Fibroblast of the conjunctiva (primary cell): Measurements from ENCODE around the gene TP53AIP1.

Experiments used
- DNase-seq: peaks from one replicate; pipeline ENCODE4 v3.0.0-alpha.2; 2010; ENCODE audit warnings: low read depth

The TP53AIP1 gene

DNA sequence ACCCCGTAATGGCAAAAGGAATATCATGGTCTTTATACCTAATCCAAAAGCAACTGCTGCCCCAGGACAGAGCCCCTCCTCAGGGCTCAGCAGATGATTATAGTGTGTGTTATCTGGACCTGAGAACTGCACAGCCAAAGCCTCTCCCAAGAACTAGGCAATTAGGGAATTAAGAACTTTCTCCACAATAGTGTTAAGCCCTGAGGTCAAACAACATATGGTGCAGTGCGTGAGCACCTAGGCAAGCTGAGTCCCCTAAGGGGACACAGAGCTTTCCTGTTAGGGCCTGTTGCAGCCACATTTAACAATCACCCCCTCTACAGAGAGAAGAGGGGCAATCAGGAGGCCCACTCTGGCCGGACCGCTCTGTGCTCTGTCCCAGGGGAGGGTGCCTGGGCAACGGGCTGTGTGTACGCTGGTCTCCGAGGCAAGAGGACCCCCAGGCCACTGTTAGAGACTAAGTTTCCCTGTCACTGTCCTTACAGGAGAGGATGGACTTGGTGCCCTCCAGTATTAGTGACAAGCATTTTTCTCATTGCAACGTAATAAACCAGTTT, 52.9 kb downstream of the TP53AIP1 start:
- no peak for DNase-seq

DNA sequence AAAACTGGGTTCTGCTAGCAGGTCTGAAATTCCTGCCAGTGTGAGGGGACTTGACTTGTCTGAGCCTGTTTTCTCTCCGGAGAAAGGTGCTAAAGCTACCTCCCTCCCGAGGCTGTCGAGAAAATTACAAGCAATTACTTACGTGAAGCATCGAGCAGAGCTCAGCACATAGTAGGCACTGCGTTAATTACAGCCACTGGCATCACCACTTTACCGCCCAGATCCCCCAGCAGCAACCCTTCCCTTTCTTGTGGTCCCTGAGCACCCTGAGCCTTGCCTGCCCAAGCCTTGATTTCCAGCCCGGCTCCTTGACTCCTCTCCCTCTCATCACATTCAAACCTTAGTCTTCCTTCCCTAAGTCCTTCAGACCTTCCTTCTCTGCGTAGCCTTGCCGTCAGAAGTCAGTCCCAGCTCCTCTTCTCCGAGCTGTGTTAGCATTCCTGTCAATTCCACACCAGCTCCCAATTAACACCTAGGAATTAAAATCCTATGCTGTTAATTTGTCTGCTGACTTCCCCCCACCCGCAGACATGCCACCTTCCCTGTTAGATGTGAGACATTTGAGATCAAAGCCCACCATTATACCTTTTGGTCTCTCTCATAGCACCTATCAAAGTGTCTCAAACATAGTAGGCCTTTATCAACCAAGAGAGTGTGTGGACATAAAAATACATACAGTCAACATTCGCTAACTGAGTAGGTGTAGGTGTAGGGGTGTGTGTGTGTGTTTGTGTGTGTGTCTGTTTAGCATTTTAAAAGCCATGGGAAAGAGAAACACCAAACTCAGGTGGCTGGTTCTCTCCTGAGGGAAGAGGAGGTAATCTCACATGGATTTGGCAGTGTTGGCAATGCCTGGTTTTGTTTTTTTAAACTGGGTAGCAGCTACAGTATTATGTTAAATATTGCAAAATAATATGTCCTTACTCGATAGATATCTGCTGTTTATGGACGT, 54.4 kb downstream of the TP53AIP1 start:
- no peak for DNase-seq

DNA sequence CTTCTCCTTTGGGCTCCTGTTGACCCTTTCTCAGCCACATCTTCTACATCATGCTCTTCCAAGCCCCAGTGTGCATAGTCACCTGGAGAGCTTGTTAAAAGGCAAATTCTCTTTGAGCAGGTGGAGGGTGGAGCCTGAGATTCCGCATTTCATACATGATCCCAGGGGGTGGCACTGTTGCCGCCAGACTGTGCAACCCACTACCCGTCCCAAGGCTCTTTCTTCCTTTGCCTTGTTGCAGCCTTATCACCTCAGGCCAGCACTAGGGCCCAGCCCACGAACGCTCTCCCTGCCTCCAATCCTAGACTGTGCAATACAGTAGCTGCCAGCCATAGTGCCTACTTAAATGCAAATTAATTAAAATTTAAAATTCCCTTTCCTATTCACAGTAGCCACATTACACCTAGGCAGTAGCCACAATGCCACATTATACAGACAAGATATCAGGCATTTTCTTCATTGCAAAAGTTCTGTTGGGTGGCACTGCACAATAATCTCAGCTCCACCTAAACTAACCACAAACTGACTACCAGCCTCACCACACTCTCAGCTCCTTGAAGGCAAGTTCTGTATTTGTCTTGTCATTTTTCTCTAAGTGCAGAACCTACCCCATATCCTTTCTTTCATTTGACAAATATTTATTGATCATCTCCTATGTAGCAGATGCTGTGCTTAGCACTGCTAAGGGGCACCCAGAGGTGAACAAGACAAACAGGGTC, 56.1 kb downstream of the TP53AIP1 start:
- DNase-seq = no peak
